Stimulated activated CD8-positive, alpha-beta memory T cell treated with anti-CD3 and anti-CD28 coated beads, Interleukin-7, amount 100 ng/mL, for 24 hours (primary cell): ENCODE results near the gene PHACTR2.

Experiments
- DNase-seq: peaks from one replicate; pipeline ENCODE4 v3.0.0-alpha.2; 2020; ENCODE audit warnings: low read depth

PHACTR2 gene

GRCh38 chr6:143675382-143675900 lies 2.3 kb upstream of the PHACTR2 start:
- DNase-seq, result no peak

DNA sequence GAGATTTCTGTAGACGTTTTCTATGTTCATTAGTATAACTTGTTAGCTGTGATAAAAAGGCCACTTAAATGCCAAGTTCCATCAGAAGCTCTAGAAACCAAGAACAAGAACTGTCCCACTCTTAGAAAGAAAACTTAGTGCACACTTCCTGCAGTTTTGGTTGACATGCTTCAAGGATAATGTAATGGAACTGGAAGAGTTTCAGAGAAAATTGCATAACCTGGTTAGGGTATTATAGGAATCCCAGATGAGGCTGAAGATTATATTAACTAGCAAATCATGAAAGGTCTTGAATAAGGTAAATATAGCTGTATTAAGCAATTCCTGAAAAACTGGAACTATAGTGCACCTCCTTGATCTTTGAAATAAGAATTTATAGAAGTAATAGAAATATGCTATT lies 1.8 kb upstream of the PHACTR2 start:
- DNase-seq, result no peak

- no peak for DNase-seq
These were observed 1.2 kb upstream of the PHACTR2 start for GRCh38 chr6:143676437-143677045.

DNA sequence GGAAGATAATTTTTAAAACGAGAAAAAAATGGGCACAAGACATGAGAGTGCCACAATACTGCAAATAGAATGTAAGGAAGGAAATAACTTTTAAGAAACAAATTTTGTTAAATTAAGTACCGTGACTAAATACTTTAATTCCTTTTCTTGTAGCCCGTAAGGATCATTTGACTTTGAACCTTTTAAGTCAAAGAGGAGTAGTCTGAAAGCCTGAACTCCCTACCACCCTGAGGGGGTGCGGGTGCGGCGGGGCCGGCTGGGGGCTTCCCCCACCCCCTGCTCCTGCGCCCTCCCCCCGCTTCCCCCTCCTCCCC lies 231 bp upstream of the PHACTR2 start:
- DNase-seq, result no peak

- no peak for DNase-seq
These were observed 1.3 kb downstream of the PHACTR2 start for GRCh38 chr6:143679041-143679440.

DNA sequence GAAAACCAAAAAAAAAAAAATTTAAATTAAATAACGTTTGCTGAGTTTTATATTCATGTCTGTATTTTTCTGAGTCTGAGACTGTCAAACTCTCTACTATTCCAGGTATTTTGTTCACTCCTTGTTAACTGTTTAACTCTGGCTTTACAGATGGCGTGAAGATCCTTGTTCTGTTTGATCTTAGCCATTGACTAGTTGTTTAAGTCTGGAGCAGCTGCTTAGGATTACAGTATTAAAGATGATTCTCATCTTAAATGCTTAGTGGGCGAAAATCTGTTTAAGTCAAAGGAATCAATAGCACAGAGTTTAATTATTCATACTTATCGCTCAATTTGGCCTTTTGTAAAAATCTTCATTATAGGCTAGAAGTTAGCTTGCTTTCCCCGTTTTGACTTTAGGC lies 2.4 kb downstream of the PHACTR2 start:
- DNase-seq, result no peak

- DNase-seq, result no peak
These were observed 5.0 kb downstream of the PHACTR2 start for GRCh38 chr6:143682805-143683204.

GRCh38 chr6:143684486-143684885 lies 6.7 kb downstream of the PHACTR2 start:
- DNase-seq, result no peak

GRCh38 chr6:143685653-143686052 lies 7.9 kb downstream of the PHACTR2 start:
- DNase-seq, result no peak

- no peak for DNase-seq
These were observed 9.8 kb downstream of the PHACTR2 start for GRCh38 chr6:143687591-143687990.

DNA sequence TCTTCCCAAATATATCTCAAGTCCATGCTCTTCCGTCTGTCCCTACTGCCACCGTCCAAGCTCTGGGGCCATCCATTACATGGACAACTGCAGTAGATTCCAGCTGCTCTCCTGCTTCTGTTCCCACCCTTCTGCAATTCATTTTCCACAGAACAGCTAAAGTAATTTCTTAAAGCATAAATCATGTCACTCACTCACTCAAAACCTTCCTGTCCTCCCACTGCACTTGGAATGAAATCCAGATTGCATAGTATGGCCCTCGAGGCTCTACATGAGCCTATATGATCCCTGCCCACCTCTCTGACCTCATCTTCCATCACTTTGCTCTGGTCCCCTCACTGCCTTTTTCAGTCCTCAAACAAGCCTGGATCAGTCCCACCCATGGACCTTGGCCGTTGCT lies 10.9 kb downstream of the PHACTR2 start:
- DNase-seq, result no peak

DNA sequence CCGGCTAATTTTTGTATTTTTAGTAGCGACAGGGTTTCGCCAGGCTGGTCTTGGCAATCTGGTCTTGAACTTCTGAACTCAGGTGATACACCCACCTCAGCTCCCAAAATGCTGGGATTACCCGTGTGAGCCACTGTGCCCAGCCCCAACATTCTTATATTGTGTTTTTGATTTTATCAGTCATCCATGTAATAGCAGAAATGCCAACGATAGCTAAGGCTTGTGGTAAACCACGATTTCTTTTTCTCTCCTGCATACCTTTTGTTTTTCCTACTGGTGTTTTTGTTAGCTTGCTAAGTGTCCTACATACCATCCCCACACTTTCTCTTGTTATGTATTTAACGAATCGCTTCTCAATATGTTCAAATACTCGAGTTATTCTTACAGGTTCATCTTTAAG lies 12.1 kb downstream of the PHACTR2 start:
- DNase-seq, result no peak

DNA sequence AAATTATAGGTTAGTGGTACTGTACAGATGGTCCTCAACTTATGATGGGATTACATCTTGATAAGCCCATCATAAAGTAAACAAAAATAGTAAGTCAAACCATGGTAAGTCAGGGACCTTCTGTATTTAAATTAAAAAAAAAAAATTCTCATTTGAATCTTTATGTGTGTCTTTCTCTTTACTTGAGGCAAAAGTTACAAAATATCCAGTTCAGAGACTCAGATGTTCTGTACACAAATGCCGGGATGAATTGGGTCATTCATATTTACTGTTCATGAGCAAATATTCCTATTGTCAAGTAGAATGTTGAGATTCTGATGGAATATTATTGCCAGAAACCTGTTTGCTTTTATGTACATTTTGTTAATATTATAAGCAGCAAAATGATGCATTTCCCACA lies 13.4 kb downstream of the PHACTR2 start:
- no peak for DNase-seq

DNA sequence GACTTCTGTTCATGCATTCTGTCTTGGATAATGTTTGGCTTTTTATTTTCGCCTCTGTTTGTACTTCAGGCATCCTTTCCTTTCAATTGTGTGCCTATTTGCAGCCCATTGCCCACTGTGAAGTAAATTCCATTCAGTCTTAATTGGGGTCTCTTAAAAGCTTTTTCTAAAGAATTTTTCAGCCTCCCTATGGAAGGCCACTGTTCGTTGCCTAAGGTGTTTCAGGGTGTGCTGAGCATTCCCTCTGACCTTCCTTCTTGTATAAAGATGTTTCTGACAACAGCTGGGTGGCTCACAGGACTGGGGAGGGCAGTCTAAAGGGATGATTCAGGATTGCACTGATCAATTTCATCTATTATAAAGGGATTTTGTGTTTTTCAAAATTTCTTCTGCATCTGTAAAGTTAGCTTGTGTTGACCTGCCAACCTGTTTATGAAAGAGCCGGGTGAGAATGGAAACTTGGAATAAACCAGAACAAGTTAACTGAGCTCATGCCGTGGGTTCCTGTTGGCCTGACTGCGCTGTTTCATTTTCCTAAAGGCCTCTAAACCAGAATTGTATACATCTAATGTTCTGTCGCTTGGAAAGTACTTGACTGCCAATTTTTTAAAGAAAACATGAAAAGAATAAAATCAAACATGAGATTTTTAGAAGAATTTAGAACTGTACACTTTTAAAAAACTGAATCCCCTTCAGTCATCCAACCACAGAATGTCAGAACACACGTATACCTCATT lies 14.3 kb downstream of the PHACTR2 start:
- DNase-seq, result no peak

DNA sequence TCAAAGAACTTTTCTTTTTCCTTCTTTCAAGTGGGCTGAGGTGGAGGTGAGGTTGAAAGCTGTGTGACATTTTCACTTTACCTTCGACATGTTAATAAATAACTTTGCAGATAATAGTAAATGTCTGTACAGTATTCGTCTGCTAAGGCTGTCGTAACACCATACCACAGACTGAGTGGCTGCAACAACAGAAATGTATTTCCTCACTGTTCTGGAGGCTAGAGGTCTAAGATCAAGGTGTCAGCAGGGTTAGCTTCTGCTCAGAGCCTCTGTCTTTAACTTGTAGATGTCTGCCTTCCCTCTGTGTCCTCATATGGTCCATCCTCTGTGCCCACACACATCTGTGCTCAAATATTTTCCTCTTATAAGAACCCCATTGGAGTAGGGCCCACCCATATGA lies 14.9 kb downstream of the PHACTR2 start:
- no peak for DNase-seq

GRCh38 chr6:143694013-143694412 lies 16.2 kb downstream of the PHACTR2 start:
- DNase-seq, result no peak

DNA sequence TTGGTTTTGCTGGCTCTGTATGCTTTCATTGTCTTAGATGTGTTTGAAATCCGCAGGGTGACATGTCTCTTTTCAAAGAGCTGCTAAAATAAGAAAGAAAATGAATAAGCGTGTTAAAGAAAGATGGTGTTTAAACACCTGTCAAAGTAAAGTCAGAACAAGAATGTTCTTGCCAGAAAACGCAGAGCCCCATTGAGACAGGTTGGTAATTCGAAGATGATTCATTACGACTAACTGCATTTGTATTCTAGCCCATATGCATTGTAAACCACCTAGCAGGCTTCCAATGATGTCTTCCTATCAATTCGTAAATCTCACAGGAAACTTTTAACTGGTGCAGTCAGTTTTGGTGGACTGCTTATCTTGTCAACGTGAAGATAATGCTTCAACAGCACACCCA lies 16.8 kb downstream of the PHACTR2 start:
- no peak for DNase-seq

GRCh38 chr6:143695130-143695968 lies 17.6 kb downstream of the PHACTR2 start:
- no peak for DNase-seq

GRCh38 chr6:143695969-143696663 lies 18.4 kb downstream of the PHACTR2 start:
- DNase-seq, result no peak

GRCh38 chr6:143696664-143697000 lies 18.9 kb downstream of the PHACTR2 start:
- DNase-seq, result no peak

- no peak for DNase-seq
These were observed 19.5 kb downstream of the PHACTR2 start for GRCh38 chr6:143697076-143697800.

- DNase-seq, result no peak
These were observed 20.6 kb downstream of the PHACTR2 start for GRCh38 chr6:143698329-143698728.
